Smooth muscle cell (in vitro differentiated cells): ENCODE data around the gene GPR150. TPM values are rescaled to one million over a fixed set of nuclear protein-coding genes. Genes with fewer than 3 reads are reported as not detected.

Experiments used
- DNase-seq: peaks from one replicate; lab custom pipeline; 2025; ENCODE audit not compliant: unreplicated experiment; lab: John Stamatoyannopoulos, UW
- H2AFZ ChIP-seq: fragments of 200-600 bp; sonication (generic); 2 replicates; pipeline ENCODE4 v1.6.0; 2016; ENCODE audit warnings: antibody characterized with exemption, low read depth, mild to moderate bottlenecking
- H3F3A ChIP-seq: fragments of 200-600 bp; sonication (generic); 2 replicates; pipeline ENCODE4 v1.6.0; 2017; ENCODE audit warnings: antibody characterized with exemption, low read depth
- H3K27ac ChIP-seq: fragments of 200-600 bp; sonication (generic); 2 replicates; pipeline ENCODE4 v1.5.1; 2016; ENCODE audit warnings: low read depth, mild to moderate bottlenecking
- H3K27me3 ChIP-seq: fragments of 200-600 bp; sonication (generic); 2 replicates; pipeline ENCODE4 v1.6.1; 2016; ENCODE audit warnings: low read depth, mild to moderate bottlenecking
- H3K36me3 ChIP-seq: fragments of 200-600 bp; sonication (generic); 2 replicates; pipeline ENCODE4 v1.5.1; 2016; ENCODE audit warnings: low read depth
- H3K4me1 ChIP-seq: fragments of 200-600 bp; sonication (generic); 2 replicates; pipeline ENCODE4 v1.5.1; 2016; ENCODE audit warnings: low read depth
- H3K4me2 ChIP-seq: fragments of 200-600 bp; sonication (generic); 2 replicates; pipeline ENCODE4 v1.6.0; 2016; ENCODE audit warnings: mild to moderate bottlenecking
- H3K4me3 ChIP-seq: fragments of 200-600 bp; sonication (generic); 2 replicates; pipeline ENCODE4 v1.5.1; 2016; ENCODE audit warnings: mild to moderate bottlenecking
- H3K79me2 ChIP-seq: fragments of 200-600 bp; sonication (generic); 2 replicates; pipeline ENCODE4 v1.6.0; 2016; ENCODE audit warnings: low read depth, mild to moderate bottlenecking
- H3K9ac ChIP-seq: fragments of 200-600 bp; sonication (generic); 2 replicates; pipeline ENCODE4 v1.6.0; 2016; ENCODE audit warnings: low read depth
- H3K9me3 ChIP-seq: fragments of 200-600 bp; sonication (generic); replicated peaks from 2 replicates; pipeline ENCODE4 v1.5.1; 2016; ENCODE audit warnings: low read depth
- H4K20me1 ChIP-seq: fragments of 200-600 bp; sonication (generic); 2 replicates; pipeline ENCODE4 v1.6.0; 2016; ENCODE audit warnings: low read depth
- CTCF ChIP-seq: fragments of 200-600 bp; sonication (generic); IDR thresholded peaks from 2 replicates; pipeline ENCODE4 v1.5.1; 2017; ENCODE audit warnings: borderline replicate concordance, mild to moderate bottlenecking, antibody characterized with exemption; ENCODE audit not compliant: insufficient read depth, poor library complexity, severe bottlenecking
- WGBS: methylation state at CpG from one replicate; pipeline ENCODE4 v1.1.7; 2016; ENCODE audit warnings: low lambda C conversion rate; 5-methylcytosine and 5-hydroxymethylcytosine counted together
- polyA plus RNA-seq: library from polyadenylated mRNA; unstranded; fragments of >200 nt; fragmentation: Nextera tagmentation; extraction: Ambion mirVana; gene quantifications from 2 replicates; pipeline ENCODE4 v1.2.1, GENCODE V29; 2016
- total RNA-seq: library from RNA; depleted of rRNA; stranded (reverse); fragments of >200 nt; gene quantifications from 2 replicates; pipeline ENCODE4 v1.2.3, GENCODE V29; 2014

Gene GPR150
- total and polyA plus RNA-seq, 2 experiments from 2014 or later, result 0.04 to 0.13 TPM

- no peaks in the 10 kb centered on the region for H3K79me2 ChIP-seq
- TF ChIP-seq CTCF, result no peak
Measured at GRCh38 chr5:95610546-95610945, 9.3 kb upstream of the GPR150 start.

GRCh38 chr5:95611396-95611795 lies 8.5 kb upstream of the GPR150 start:
- Histone ChIP-seq H3F3A (no peaks in the 10 kb centered on the region), H3K9ac (no peak overlapping the region), H3K4me2 (no peak overlapping the region), H3K4me3 (no peak overlapping the region), H3K79me2 (no peaks in the 10 kb centered on the region), H3K27ac (no peak overlapping the region), H4K20me1 (no peaks in the 10 kb centered on the region), H3K4me1 (no peaks in the 10 kb centered on the region), H2AFZ (no peak overlapping the region), H3K36me3 (no peaks in the 10 kb centered on the region), H3K9me3 (no peaks in the 10 kb centered on the region), H3K27me3 (no peaks in the 10 kb centered on the region)
- 94% methylated on average over 3 of the region's 3 CpGs for WGBS
- TF ChIP-seq CTCF, result no peak
- DNase-seq, result no peak

More at GRCh38 chr5:95610546-95610945, 9.3 kb upstream of the GPR150 start:
- Histone ChIP-seq H3K4me3 (no peak overlapping the region), H3K9ac (no peak overlapping the region), H3K4me2 (no peak overlapping the region), H3K9me3 (no peaks in the 10 kb centered on the region), H2AFZ (no peak overlapping the region), H3K27ac (no peak overlapping the region), H3F3A (no peaks in the 10 kb centered on the region), H3K36me3 (no peaks in the 10 kb centered on the region), H4K20me1 (no peaks in the 10 kb centered on the region), H3K4me1 (no peaks in the 10 kb centered on the region), H3K27me3 (no peaks in the 10 kb centered on the region)
- 87% methylated on average over 7 of the region's 7 CpGs for WGBS
- no peak for DNase-seq

- 98% methylated on average over 1 of the region's 1 CpG for WGBS
- no peak overlapping the region for H3K9ac ChIP-seq
- H4K20me1 ChIP-seq, result no peaks in the 10 kb centered on the region
- no peak overlapping the region for H2AFZ ChIP-seq
- H3F3A ChIP-seq, result no peaks in the 10 kb centered on the region
- no peaks in the 10 kb centered on the region for H3K79me2 ChIP-seq
- H3K9me3 ChIP-seq, result no peaks in the 10 kb centered on the region
- H3K27ac ChIP-seq, result no peak overlapping the region
- no peak for TF ChIP-seq CTCF
- DNase-seq, result no peak
- no peaks in the 10 kb centered on the region for H3K27me3 ChIP-seq
- H3K4me3 ChIP-seq, result no peak overlapping the region
- H3K4me1 ChIP-seq, result peaks cover 4% of the 10 kb centered on the region
- H3K36me3 ChIP-seq, result no peaks in the 10 kb centered on the region
- H3K4me2 ChIP-seq, result no peak overlapping the region
Measured at GRCh38 chr5:95613514-95613913, 6.4 kb upstream of the GPR150 start.

GRCh38 chr5:95615164-95615467 lies 4.8 kb upstream of the GPR150 start:
- no peak overlapping the region for H3K9ac ChIP-seq
- no peak for TF ChIP-seq CTCF
- no peaks in the 10 kb centered on the region for H3K36me3 ChIP-seq
- no peak overlapping the region for H3K4me2 ChIP-seq
- peaks cover 11% of the 10 kb centered on the region for H3K27me3 ChIP-seq
- H4K20me1 ChIP-seq, result no peaks in the 10 kb centered on the region
- WGBS, result 96% methylated on average over 1 of the region's 1 CpG
- no peaks in the 10 kb centered on the region for H3K79me2 ChIP-seq
- H3K9me3 ChIP-seq, result no peaks in the 10 kb centered on the region
- no peak overlapping the region for H3K4me3 ChIP-seq
- H2AFZ ChIP-seq, result no peak overlapping the region
- no peaks in the 10 kb centered on the region for H3F3A ChIP-seq
- H3K27ac ChIP-seq, result no peak overlapping the region
- no peak for DNase-seq
- peaks cover 11% of the 10 kb centered on the region for H3K4me1 ChIP-seq
